GM21723 (cell line): Measurements from ENCODE around the gene CNNM2.
"Not testable (repeated sequence)": the region's sequence is repeated elsewhere in the genome, so short reads cannot be mapped to it uniquely, and the experiment has no call there.

Experiments used
- ATAC-seq: cut with Tn5 transposase; IDR thresholded peaks from one replicate; pipeline ENCODE4 v1.9.1; 2021; ENCODE audit warnings: mild to moderate bottlenecking, moderate library complexity; ENCODE audit not compliant: unreplicated experiment

CNNM2 gene

DNA sequence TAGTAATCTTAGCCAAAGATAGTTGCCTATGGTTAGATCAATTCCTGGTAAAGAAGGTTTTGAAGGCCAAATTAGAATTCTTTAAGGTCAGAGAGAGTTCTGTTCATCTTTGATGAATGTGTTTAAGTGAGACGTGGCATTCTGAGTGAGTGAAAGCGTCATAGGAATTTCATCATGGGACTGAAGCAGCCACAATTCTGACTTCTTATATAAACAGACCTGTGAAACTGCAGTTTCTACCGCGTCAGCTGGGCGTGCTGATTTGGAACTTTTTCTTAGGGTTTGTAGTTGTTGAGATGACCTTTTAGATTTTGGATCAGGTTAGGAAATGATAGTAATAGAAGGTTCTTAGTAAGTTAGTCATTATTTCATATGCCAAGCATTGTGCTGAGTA, 103.8 kb downstream of the CNNM2 start:
- no peak for ATAC-seq

DNA sequence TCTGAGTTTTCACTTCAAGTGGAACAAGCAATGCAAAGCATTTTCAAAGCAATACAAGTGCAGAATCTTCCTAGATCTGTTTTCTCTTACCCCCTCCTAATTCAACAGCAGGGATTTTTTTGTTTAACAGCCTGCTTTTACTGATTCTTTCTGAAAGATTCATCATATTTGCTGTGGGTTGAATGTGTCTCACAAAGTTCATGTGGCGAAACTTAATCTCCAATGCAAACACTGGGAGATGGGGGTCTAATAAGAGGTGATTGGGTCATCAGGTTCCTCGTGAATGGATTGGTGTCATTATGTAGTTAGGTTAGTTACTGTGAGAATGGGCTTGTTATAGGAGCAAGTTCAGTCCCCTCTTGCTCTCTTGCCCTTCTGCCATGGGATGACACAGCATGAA, 107.6 kb downstream of the CNNM2 start:
- no peak for ATAC-seq

DNA sequence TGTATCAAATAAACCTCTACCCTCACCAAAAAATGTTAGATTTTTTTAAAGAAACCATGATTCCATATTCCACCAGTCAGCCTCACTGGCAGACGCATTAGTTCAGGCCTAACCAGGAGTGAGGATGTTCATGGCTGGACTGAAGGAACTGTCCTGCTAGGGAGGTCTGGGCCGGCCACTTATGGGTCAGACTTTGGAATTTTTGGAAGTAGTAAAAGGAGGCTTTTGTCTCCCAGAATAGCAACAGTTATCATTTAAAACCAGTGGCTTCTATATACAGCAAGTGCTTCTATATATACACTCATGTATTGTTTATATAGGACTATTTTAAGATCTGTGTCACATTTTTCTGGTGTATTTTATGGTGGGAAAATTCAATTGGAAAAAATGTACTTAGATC, 120.5 kb downstream of the CNNM2 start:
- ATAC-seq: no peak

DNA sequence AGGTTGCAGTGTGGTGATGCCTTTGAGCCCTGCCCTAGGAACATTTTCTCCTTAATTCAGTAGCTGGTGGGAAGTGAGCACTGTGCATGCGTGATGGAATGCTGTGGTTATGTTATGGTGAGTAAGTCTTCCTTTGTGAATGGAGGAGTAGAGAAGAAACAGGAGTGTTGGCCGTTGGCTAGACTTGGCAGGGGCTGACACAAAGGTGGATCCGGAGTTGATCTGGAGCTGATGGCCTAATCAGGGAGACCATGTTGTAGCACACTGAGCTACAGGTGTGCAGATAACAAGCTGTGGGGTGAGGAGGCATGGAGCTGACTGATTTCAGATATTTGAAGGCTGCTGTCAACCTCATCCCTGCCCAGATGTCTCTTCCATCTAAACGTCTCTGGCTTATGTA, 122.3 kb downstream of the CNNM2 start:
- ATAC-seq: no peak

DNA sequence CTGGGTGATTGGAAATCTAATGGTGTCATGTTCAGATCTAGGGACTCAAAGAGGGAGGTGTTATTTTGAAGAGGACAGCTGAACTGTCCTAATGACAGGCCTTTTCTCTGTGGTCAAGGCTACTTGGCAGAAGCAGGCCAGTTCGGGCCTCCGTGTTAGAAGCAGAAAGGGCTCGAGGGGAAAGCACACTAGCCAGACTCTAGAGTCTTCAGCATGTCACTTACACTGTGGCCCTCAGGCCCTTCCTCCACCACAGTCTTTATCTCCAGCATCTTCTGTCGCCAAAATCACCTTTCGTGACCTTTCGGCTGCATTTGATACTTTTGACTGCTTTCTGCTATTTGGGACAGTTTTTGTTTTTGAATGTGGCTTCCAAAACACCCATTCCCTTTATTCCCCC, 123.3 kb downstream of the CNNM2 start:
- ATAC-seq: no peak

DNA sequence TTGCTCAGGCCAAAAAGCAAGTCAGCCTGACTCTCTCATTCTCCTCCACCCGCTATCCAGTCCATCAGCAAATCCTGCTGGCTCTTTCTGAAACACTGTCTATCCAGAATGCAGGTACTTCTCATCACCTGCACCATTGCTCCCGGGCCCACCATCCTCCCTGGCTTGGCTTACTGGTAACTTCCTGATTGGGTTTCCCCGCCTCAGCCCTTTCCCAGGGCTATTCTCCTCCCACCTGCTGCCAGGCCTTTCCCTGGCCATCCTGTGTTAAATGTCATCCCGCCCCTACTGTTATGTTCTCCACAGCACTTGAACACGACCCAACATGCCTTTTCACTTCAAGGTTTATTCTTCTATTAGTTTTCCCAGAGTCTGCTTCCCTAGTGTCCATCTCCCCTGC, 124.0 kb downstream of the CNNM2 start:
- ATAC-seq: no peak

GRCh38 chr10:103042908-103043307, 124.8 kb downstream of the CNNM2 start:
- ATAC-seq: no peak

DNA sequence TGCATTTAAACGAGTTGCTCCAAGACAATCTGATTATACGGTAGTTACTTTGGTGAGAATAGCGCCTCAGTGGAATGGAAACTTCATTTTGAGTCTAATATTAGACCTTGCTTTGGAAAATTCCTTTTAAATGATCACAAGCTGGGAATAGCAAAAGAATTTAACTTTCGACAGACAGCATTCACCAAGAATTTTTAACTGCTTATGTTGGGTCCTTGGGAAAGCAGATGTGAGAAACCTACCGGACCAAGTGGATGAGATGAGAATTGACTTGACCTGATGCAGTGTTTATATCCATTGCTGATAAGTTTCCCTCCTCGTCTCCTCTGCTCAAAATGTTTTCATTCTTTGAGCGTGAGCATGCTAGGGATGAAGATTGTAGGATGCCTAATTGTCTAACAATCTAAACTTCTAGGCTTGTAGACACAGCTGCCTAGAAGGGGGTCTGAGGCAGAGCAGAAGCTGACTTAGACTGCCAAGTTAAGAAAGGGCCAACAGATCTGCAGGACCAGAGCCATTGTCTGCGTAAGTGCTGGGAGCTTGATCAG, 126.9 kb downstream of the CNNM2 start:
- no peak for ATAC-seq

- ATAC-seq: no peak
Observed at GRCh38 chr10:103045961-103046360, 127.9 kb downstream of the CNNM2 start.

- no peak for ATAC-seq
Observed at GRCh38 chr10:103047381-103047780, 129.3 kb downstream of the CNNM2 start.

DNA sequence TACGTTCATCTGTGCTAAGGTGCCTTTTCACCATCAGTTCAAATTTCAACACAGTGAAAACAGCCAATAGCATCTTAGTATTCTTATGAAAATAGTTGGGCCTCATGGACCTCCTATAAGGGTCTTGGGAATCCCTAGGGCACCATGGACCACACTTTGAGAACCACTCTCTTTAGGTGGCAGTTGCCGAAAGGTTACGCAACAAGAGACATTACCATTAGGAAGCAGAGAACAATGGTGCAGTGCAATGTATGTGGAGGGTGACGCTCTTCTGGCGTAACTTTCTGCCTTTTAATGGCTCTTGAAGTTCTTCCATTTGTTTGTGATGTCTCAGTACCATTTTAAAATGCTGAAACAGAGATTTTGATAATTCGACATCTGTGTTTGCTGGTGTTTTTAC, 131.1 kb downstream of the CNNM2 start:
- no peak for ATAC-seq

DNA sequence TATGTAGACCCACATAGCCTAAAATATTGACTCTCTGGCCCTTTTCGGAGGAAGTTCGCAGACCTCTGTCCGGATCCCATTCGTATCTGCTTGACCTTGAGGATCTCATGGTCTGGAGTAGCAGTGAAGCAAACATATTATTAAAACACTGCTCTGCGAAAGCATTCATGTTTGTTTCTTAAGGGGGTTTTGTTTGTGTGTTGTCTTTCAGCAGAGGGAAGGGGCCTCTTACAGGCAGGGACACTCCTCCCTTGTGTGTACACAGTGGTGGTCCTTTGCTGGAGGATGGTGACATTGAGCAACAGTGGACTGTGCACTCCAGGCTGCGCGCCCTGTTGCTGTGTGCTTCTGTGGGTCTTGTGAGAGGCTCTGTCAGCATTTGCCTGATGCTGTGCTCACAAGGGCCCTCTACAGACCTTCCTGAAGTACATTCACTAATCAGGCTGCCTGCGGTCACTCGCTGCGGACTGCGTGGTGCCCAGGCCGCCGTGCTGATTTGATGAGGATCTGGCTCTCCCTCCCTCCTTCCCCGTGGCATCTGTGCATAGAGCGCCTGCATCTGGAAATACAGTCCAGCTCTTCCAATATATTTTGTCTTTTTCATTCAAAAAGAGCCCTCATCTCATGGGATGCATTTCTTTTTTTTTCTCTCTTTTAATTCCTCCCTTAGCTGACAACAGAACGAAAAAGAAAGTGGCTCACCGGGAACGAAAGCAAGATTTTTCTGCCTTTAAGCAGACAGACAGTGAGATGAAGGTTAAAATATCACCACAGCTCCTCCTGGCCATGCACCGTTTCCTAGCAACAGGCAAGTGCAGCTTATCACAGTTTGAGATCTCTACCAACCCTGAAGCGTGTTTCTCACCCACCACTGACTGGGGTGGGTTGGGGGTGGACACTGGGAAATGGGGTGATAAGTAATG, 135.8 kb downstream of the CNNM2 start:
- ATAC-seq: peak; percentile 73

DNA sequence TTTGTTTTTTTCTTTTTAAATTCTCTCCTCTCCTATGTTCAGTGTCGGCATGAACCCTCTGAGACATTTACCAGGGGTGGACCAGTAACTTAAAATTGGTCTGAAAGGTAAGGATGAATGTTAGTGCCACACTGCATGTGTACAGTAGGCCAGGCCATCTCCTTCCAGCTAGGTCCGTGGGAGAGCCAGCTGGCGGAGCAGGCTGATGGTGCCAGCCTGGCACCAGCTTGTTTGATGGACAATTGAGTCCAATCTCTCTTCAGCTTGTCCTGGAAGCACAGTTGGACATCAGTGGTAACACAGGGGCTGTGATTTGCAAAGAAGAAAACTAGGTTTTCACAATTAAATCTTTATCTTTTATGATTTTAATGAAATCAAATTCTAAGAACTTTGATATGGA, 136.5 kb downstream of the CNNM2 start:
- no peak for ATAC-seq

DNA sequence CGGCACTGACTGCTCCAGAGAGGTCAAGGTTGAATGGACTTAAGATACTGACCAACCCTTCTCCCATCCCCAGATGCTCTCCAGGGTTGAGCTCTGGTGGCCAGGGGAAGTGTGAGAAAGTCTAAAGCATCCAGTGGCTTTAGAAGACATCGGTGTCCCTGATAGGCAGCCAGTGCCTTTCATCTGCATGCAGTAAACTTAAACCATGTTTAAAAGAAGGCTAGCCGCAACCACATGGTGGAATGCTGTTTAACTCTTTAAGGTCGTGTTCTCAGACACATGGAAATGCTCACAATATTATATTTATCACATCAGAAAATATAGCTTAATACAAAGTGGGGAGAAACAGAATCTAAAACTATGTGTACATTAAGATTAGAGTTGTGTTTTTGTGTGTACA, 137.0 kb downstream of the CNNM2 start:
- no peak for ATAC-seq

- ATAC-seq: no peak
Observed at GRCh38 chr10:103058034-103058433, 139.9 kb downstream of the CNNM2 start.

GRCh38 chr10:103060575-103060974, 142.5 kb downstream of the CNNM2 start:
- ATAC-seq: no peak

DNA sequence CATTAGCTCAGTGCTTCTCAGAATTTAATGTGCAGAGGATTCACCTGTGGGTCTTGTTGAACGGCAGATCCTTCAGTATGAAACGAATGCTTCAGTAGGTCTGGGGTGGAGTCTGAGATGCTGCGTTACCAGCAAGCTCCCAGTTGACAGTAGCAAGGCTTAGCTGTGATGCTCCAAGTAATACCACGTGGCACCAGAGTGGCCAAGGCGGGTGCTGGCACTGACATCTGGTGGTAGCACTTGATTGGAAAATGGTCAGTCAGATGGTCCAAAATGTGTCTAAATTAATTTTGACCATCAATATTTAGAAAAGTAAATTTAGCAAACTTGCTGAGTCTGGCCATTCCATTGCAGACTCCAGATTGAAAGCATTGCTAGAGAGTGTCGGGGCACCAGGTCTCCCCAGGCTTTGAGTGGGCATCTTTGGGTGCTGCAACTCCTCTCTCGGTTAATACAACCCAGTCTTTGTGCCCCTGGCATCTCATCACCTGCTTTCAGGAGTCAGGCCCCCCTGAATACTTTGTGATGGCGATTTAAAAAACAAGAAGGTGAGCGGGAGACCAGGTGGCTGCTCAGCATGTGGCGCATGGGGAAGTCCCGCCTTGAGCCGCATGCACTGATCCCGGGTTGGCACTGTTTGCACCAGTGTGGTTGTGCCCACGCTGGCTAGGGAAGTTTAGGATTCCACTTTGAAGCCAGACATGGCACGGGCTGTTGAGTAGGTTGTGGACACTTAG, 144.9 kb downstream of the CNNM2 start:
- ATAC-seq: no peak

DNA sequence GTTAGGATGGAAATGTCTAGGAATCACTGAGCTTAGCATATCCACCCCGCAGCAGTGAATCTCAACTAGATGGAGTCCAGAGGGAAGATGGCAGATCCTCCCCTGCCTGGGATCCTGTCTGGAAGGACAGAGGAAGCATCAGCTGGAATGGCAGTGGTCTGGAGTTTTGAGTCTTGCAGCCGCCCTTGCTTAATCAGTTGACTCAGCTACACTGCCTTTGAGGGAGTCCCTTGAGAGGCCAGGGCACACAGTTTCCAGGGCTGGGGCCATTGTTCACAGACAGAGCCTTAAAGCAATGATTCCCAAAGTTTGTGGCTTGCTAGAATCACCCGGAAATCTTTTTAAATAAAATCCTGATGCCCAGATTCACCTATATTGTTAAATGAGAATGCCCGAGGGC, 146.9 kb downstream of the CNNM2 start:
- ATAC-seq: no peak

DNA sequence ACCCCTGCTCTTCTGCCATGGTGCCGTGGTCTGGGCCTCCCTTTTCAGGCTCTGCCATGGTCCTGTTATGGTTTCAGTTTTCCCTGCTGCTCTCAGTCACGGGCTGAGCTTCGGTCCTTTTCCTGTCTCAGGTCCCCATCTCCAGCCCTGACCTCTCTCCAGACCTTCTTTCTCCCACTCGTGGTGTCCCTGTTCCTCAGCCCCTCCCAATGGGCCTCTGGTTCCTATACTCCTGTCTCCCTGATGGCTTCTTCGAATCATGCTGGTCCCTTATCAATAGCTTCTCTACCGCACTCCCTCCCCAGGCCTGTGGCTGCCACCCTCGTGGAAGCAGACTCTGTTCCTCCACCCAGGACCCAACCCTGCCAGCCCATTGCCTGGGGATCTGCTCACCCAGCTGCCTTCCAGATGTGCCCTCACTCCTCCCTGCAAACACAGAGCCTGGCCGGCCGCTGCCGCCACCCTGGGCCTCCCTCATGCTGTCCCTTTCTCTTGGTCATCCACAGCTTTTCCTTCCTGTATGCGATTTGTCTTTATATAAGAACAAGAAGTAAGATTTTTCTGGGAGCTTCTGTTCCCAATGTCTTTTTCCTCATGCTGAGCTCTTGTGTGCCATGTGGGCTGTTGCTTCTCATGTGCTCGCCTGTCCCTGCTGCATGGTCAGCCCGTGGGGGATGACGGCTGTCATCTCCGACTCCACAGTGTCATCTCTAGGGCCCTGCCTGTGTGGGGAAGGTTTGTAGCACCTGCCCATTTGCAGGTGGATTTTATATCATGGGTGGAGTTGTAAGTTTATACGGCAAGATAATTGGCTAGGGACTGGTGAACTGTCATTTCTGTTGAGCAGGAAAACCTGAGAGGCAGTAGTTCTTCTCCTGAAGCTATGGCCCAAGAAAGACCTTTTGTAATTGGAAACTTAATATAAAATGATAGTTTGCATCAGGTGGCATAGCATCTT, 148.3 kb downstream of the CNNM2 start:
- ATAC-seq: no peak

DNA sequence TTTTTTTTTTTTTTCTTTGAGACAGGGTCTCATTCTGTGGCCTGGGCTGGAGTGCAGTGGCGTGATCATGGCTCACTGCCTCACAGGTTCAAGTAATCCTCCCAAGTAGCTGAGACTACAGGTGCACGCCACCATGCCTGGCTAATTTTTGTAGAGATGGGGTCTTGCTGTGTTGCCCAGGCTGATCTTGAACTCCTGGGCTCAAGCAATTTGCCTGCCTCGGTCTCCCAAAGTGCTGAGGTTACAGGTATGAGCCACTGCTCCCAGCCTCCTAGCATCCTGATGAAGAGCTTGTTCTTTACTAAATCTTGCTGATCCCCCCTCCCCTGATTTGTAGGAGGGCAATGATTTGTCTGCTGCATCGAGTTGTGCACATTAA, 149.0 kb downstream of the CNNM2 start:
- ATAC-seq: not testable (repeated sequence)

DNA sequence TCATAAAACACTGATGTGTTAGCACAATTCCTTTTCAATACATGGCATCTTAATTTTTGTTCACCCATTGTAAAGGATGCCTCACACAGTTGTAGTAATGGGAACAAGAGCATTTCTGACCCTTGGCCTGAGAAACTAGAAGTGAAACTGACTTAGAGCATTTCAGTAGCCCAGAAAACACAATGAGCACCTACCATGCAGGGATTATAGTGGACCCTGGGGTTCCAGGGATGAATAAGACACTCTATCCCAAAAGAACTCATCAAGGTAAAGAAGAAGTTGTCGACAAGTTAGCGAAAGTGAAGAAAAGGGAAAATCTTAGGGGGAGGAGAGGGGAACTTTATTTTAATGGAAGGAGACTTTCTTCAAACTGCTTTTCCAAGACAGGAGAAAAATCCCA, 149.4 kb downstream of the CNNM2 start:
- ATAC-seq: no peak
